KMS-11 (cell line): ENCODE data around the gene MMP17.

Experiments
- H2AFZ ChIP-seq: fragments of 200-600 bp; sonication (generic); 2 replicates; pipeline ENCODE4 v1.6.1; 2016; ENCODE audit warnings: antibody characterized with exemption, mixed run types, low read depth
- H3K27ac ChIP-seq: fragments of 200-600 bp; sonication (generic); 2 replicates; pipeline ENCODE4 v1.6.1; 2016; ENCODE audit warnings: mild to moderate bottlenecking, mixed run types
- H3K27me3 ChIP-seq: fragments of 200-600 bp; sonication (generic); 2 replicates; pipeline ENCODE4 v1.6.1; 2017; ENCODE audit warnings: mild to moderate bottlenecking, low read depth, mixed run types, moderate library complexity; ENCODE audit not compliant: insufficient read depth
- H3K36me3 ChIP-seq: fragments of 200-600 bp; sonication (generic); 2 replicates; pipeline ENCODE4 v1.6.1; 2017; ENCODE audit warnings: mild to moderate bottlenecking, mixed run types; ENCODE audit not compliant: insufficient read depth
- H3K4me1 ChIP-seq: fragments of 200-600 bp; sonication (generic); 2 replicates; pipeline ENCODE4 v1.6.1; 2016; ENCODE audit warnings: mild to moderate bottlenecking, low read depth, mixed run types; ENCODE audit not compliant: poor library complexity, severe bottlenecking
- H3K4me2 ChIP-seq: fragments of 200-600 bp; sonication (generic); 2 replicates; pipeline ENCODE4 v1.7.0; 2016; ENCODE audit warnings: mild to moderate bottlenecking, mixed run types
- H3K4me3 ChIP-seq: fragments of 200-600 bp; sonication (generic); IDR thresholded peaks from 2 replicates; pipeline ENCODE4 v1.6.1; 2017; ENCODE audit warnings: low read depth, low read length, mixed read lengths; ENCODE audit not compliant: insufficient read depth
- H3K79me2 ChIP-seq: fragments of 200-600 bp; sonication (generic); 2 replicates; pipeline ENCODE4 v1.6.1; 2016; ENCODE audit warnings: low read depth, mixed run types; ENCODE audit not compliant: insufficient read depth
- H3K9ac ChIP-seq: fragments of 200-600 bp; sonication (generic); 2 replicates; pipeline ENCODE4 v1.6.1; 2016; ENCODE audit warnings: mild to moderate bottlenecking, mixed run types
- H4K20me1 ChIP-seq: fragments of 200-600 bp; sonication (generic); 2 replicates; pipeline ENCODE4 v1.6.1; 2016; ENCODE audit warnings: mild to moderate bottlenecking, mixed run types; ENCODE audit not compliant: insufficient read depth
- CTCF ChIP-seq: fragments of 200-600 bp; sonication (generic); conservative IDR thresholded peaks from 2 replicates; pipeline ENCODE4 v1.6.1; 2017; ENCODE audit warnings: low read depth, mild to moderate bottlenecking, antibody characterized with exemption, low read length, moderate library complexity, mixed read lengths

The MMP17 gene

GRCh38 chr12:131854861-131855476 lies 26.8 kb downstream of the MMP17 start:
- no peak overlapping the region for H3K27ac ChIP-seq
- no peak overlapping the region for H3K4me3 ChIP-seq
- H3K27me3 ChIP-seq = no peaks in the 10 kb centered on the region
- no peak overlapping the region for H3K4me2 ChIP-seq
- no peaks in the 10 kb centered on the region for H3K4me1 ChIP-seq
- H3K9ac ChIP-seq = no peak overlapping the region
- no peak for TF ChIP-seq CTCF
- no peak overlapping the region for H2AFZ ChIP-seq
- no peaks in the 10 kb centered on the region for H3K36me3 ChIP-seq
- H3K79me2 ChIP-seq = no peaks in the 10 kb centered on the region
- H4K20me1 ChIP-seq = no peaks in the 10 kb centered on the region

GRCh38 chr12:131855521-131856142 lies 27.4 kb downstream of the MMP17 start:
- no peak overlapping the region for H2AFZ ChIP-seq
- no peak overlapping the region for H3K4me2 ChIP-seq
- TF ChIP-seq CTCF = no peak

GRCh38 chr12:131856366-131857097 lies 28.3 kb downstream of the MMP17 start:
- no peaks in the 10 kb centered on the region for H3K4me1 ChIP-seq
- H3K36me3 ChIP-seq = no peaks in the 10 kb centered on the region
- no peak overlapping the region for H3K9ac ChIP-seq
- no peak overlapping the region for H3K4me2 ChIP-seq
- no peaks in the 10 kb centered on the region for H4K20me1 ChIP-seq
- no peak overlapping the region for H2AFZ ChIP-seq
- TF ChIP-seq CTCF = no peak
- no peak overlapping the region for H3K4me3 ChIP-seq
- H3K79me2 ChIP-seq = no peaks in the 10 kb centered on the region
- no peaks in the 10 kb centered on the region for H3K27me3 ChIP-seq
- H3K27ac ChIP-seq = no peak overlapping the region

More at GRCh38 chr12:131855521-131856142, 27.4 kb downstream of the MMP17 start:
- no peaks in the 10 kb centered on the region for H3K27me3 ChIP-seq
- H3K9ac ChIP-seq = no peak overlapping the region
- no peaks in the 10 kb centered on the region for H3K79me2 ChIP-seq
- H3K36me3 ChIP-seq = no peaks in the 10 kb centered on the region
- H3K4me1 ChIP-seq = no peaks in the 10 kb centered on the region
- H4K20me1 ChIP-seq = no peaks in the 10 kb centered on the region
- H3K27ac ChIP-seq = no peak overlapping the region
- no peak overlapping the region for H3K4me3 ChIP-seq

GRCh38 chr12:131857908-131858850 lies 30.0 kb downstream of the MMP17 start:
- Histone ChIP-seq H3K27ac (no peak overlapping the region), H3K9ac (no peak overlapping the region), H4K20me1 (no peaks in the 10 kb centered on the region), H3K79me2 (no peaks in the 10 kb centered on the region), H2AFZ (no peak overlapping the region), H3K4me2 (no peak overlapping the region), H3K36me3 (no peaks in the 10 kb centered on the region), H3K4me3 (no peak overlapping the region), H3K27me3 (no peaks in the 10 kb centered on the region), H3K4me1 (no peaks in the 10 kb centered on the region)
- TF ChIP-seq CTCF = no peak
